ENCODE data around the gene TSHZ3.

GRCh38 chr19:31232180-31232579, 117.1 kb downstream of the TSHZ3 start:
- TF ChIP-seq, protein P1, sequence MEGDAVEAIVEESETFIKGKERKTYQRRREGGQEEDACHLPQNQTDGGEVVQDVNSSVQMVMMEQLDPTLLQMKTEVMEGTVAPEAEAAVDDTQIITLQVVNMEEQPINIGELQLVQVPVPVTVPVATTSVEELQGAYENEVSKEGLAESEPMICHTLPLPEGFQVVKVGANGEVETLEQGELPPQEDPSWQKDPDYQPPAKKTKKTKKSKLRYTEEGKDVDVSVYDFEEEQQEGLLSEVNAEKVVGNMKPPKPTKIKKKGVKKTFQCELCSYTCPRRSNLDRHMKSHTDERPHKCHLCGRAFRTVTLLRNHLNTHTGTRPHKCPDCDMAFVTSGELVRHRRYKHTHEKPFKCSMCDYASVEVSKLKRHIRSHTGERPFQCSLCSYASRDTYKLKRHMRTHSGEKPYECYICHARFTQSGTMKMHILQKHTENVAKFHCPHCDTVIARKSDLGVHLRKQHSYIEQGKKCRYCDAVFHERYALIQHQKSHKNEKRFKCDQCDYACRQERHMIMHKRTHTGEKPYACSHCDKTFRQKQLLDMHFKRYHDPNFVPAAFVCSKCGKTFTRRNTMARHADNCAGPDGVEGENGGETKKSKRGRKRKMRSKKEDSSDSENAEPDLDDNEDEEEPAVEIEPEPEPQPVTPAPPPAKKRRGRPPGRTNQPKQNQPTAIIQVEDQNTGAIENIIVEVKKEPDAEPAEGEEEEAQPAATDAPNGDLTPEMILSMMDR (IDR thresholded peaks at IDR 0.05; ENCODE audit: insufficient read depth, low read depth, low read length), result no peak
- TF ChIP-seq EZH2 (IDR thresholded peaks at IDR 0.05; ENCODE audit: insufficient read depth, low read length), result no peak

Data from astrocyte (in vitro differentiated cells and primary cell).